COLO829 (cell line): Measurements from ENCODE around the gene PIGR.
A peak's percentile ranks its signal among the peaks of the same experiment; 100 is the strongest.

Experiments
- DNase-seq: peaks from one replicate; pipeline ENCODE4 v3.0.0; 2012; ENCODE audit warnings: low spot score

The PIGR gene

GRCh38 chr1:206890125-206891060 lies 55.9 kb downstream of the PIGR start:
- peak; percentile 96 for DNase-seq

GRCh38 chr1:206887701-206888100 lies 58.6 kb downstream of the PIGR start:
- DNase-seq = no peak

DNA sequence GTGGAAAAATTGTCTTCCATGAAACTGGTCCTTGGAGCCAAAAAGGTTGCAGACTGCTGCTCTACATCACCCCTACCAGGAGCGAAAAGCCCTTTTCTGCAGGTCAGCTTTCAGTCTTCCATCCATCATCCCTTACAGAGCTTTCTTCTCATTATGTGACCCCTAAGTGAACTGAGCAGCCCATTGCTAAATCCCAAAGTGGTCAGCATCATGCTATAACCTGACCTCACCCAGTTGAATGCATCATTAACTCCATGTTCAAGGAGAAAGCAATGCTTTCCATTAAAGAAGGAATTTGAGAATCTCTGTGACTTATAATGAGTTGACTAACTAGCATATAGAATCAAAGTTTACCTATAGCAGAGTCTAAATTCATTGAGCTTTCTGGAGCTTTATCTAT lies 59.4 kb downstream of the PIGR start:
- DNase-seq = no peak

DNA sequence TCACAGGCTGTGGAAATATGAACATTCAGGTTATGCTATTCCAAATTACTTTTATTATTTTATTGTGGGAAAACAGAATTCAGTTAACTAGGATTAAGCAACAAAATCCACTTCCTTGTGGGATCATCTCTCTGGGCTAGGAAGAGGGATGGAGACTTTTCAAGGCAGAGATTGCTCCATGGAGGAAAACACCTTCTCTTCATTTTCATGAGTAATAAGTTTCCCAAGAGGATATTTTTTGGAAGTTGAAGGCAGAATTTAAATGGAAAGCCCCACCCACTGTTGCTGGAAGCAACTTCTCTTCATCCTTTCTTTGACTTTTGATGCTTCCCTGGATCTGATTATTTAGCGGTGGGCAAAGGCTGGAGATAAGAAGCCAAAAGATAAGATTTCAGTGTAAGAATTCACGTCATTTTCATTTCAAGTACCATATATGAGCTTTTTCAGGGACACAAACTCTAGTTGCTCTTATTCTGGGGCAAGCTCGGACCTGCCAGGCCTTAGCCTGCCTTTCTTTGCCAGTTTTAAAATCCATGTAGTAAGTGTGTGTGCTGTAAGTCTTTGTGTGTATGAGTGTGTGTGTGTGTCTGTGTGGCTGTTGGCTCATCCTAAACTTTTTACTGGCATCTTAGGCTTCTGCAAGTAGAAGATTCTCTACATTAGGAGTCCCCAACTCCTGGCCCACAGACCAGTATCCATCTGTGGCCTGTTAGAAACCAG lies 60.8 kb downstream of the PIGR start:
- DNase-seq = no peak

GRCh38 chr1:206883876-206884275 lies 62.4 kb downstream of the PIGR start:
- no peak for DNase-seq

DNA sequence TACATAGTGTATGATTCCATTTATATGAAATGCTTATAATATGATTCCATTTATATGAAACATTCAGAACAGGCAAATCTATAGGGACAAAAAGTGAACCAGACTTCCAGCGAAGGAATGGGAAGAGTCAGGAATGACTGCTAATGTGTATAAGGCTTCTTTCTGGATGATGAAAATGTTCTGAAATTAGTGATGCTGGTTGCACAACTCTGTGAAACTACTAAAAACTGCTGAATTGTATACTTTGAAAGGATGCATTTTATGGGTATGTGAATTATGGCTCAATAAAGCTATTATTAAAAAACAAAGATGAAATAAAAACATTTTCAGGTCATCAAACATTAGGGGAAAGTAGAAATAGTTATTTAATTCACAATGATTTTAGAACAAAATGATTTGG lies 63.1 kb downstream of the PIGR start:
- DNase-seq = no peak

DNA sequence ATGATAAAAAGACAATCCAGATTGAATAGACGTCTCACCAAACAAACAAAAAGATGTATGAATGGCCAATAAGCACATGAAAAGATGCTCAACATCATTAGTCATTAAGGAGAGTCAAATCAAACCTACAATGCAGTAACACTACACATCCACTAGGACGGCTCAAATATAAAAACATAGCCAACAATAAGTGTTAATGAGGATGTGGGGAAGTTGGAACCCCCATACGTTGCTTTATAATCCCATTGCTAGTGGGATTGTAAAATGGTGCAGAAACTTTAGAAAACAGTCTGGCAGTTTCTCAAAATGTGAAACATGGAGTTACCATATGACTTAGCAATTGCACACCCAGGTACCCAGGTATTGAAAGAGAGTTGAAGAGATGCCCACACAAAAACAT lies 63.7 kb downstream of the PIGR start:
- no peak for DNase-seq

DNA sequence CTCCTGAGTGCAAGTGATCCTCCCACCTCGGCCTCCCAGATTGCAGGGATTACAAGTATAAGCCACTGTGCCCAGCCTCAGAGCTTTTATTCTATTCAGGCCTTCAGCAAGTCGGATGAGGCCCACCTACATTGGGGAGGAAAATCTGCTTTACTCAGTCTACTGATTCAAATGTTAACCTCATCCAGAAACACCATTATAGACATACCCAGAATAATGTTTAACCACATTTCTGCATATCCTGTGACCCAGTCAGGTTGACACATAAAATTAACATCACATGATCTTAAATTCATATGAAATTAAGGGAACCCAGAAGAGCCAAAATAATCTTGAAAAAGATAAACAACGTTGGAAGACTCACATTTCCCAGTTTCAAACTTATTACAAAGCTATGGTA lies 66.0 kb downstream of the PIGR start:
- DNase-seq = no peak
